HT-29 (cell line): ENCODE data around the gene EFHC2. TPM values are rescaled to one million over a fixed set of nuclear protein-coding genes. Genes with fewer than 3 reads are reported as not detected.

Source experiments
- DNase-seq: peaks from one replicate; pipeline ENCODE4 v3.0.0-alpha.2; 2015; ENCODE audit warnings: low spot score
- total RNA-seq: library from RNA; depleted of rRNA; stranded (reverse); fragments of >200 nt; shearing (Covaris generic); gene quantifications from 2 replicates; pipeline ENCODE4 v1.2.3, GENCODE V29; 2014; rRNA removed

Gene EFHC2
- total RNA-seq, 1 experiment from 2014 or later: not detected

- no peak for DNase-seq
Measured at GRCh38 chrX:44155126-44155525, 188.3 kb downstream of the EFHC2 start.

DNA sequence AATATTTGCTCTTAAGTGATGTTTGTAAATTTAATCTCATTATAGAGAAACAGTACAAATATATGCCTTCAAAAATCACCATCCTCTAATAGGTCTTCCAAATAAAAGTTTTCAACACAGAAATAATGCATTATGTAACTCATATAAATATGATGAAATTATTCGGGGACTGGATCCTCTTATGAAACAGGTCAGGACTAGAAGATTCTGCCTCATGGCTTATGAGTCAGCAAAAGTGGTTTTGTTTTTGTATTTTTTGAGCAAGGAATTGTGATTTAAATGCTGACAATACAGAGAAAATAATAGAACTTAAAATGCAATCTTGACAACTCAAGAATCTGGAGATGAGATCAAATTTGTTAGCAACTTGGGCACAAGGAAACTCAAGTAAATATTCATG, 190.6 kb downstream of the EFHC2 start:
- DNase-seq: no peak

GRCh38 chrX:44147130-44147529, 196.3 kb downstream of the EFHC2 start:
- DNase-seq: no peak

- no peak for DNase-seq
Measured at GRCh38 chrX:44144177-44144945, 199.1 kb downstream of the EFHC2 start.

DNA sequence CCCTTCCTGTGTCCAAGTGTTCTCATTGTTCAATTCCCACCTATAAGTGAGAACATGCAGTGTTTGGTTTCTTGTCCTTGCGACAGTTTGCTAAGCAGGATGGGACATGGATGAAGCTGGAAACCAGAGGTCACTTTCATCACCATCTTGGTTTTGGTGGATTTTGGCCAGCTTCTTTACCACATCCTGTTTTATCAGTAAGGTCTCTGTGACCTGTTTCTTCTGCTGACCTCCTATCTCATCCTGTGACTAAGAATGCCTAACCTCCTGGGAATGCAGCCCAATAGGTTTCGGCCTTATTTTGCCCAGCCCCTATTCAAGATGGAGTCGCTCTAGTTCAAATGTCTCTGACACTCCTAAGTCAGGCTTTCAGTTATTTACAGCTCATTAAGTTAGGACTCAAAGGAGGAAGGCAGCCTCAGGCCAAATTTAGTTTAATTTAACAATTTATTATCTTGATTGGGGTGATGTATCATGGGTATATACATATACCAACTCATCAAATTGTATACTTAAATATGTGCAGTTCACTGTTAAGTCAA, 200.3 kb downstream of the EFHC2 start:
- no peak for DNase-seq

DNA sequence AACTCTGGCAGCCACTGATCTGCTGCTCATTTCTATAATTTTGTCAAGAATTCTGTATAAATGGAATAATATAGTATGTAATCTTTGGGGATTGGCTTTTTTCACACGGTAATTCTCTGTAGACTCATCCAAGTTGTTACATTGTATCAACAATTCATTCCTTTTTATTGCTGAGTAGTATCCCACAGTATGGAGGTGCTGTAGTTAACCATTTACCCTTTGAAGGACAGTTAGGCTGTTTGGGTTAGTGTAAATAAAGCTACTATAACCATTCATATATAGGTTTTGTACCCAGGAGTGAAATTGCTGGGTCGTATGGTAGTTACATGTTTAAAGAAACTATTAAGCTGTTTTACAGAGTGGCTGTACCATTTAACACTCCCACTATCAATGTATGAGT, 213.3 kb downstream of the EFHC2 start:
- no peak for DNase-seq

DNA sequence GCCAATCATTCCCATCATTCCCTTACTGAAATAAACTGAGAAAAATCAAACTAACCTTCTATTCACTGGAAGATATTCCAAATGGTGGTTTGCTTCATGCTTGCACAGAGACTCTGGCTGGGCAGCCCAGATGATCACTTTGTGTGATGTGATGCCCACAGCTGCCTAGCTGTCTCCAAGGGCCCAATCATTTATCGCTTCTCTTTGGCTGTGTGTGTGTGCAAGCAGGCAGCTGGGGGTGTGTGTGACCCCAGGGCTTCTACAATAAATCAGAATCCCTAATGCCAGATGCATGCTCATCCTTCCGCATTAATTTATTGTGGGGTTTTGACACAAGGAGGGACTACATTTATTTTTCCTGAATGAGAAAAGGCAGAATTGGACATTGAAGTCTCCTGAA, 230.1 kb downstream of the EFHC2 start:
- no peak for DNase-seq

- no peak for DNase-seq
Measured at GRCh38 chrX:44106864-44107263, 236.6 kb downstream of the EFHC2 start.

GRCh38 chrX:44105228-44105913, 238.1 kb downstream of the EFHC2 start:
- DNase-seq: peak; percentile 15

DNA sequence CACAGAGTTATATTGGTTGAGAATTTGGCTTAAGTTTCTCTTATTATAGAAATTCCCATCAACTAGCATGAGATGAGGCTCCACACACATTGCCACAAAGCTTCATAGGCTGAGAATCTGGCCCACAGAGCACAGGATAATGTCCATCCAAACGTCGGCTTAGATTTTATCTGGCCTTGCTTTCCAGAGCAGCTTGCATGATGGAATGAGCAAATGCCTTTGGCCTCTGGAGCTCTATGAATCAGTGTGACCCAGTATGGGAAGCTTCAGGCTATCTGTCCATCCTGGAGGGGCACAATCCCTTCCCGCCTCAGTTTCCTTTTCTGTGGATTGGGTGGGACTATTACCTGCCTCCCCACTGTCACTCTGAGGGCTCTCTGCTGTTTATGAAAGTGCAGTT, 238.8 kb downstream of the EFHC2 start:
- DNase-seq: no peak

DNA sequence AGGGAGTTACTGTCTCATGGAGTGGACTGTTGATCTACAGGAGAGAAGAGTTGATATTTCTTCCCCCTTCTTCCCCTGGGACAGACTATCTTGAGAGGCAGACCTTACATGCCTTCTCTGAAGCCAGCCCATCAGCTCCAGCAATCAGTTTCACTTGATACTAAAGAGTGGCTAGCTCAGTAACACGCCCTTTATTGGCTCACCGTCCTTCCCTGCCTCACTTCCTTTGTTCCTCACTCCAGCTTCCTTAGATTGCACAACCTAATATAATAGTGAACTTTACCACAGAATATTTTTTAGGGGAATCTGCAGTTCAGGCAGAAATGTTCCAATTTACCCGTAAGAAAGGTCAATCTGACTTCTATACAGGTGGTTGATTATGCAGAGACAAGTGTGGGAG, 242.2 kb downstream of the EFHC2 start:
- DNase-seq: no peak

GRCh38 chrX:44099366-44099765, 244.1 kb downstream of the EFHC2 start:
- no peak for DNase-seq

Other genes starting within 250 kb of the EFHC2 start
- 8.4 and 10.6 TPM in 2 replicates for gene FUNDC1, start 199.2 kb upstream of the EFHC2 start, total RNA-seq